Activated CD4-positive, CD25-positive, alpha-beta regulatory T cell treated with anti-CD3 and anti-CD28 coated beads, Interleukin-2, amount 50 U/mL, for 72 hours (primary cell): ENCODE data around the gene METTL25.
A peak's percentile ranks its signal among the peaks of the same experiment; 100 is the strongest.
"Not testable (repeated sequence)": the region's sequence is repeated elsewhere in the genome, so short reads cannot be mapped to it uniquely, and the experiment has no call there.

Experiments
- DNase-seq: peaks from one replicate; pipeline ENCODE4 v3.0.0; 2021

Gene METTL25

GRCh38 chr12:82358200-82359114 is at the start of gene METTL25, which contains the start of gene CCDC59:
METTL25 (plus strand) TSS chr12:82358529; CDS start chr12:82358566, 37 bp downstream.
CCDC59 (minus strand) TSS chr12:82358387; CDS start chr12:82358376, 11 bp downstream.
- peak; percentile 95 for DNase-seq

GRCh38 chr12:82314406-82314892 is 43.9 kb upstream of the METTL25 start:
- no peak for DNase-seq

- DNase-seq, result no peak
Observed at GRCh38 chr12:82319276-82319675, 39.1 kb upstream of the METTL25 start.

DNA sequence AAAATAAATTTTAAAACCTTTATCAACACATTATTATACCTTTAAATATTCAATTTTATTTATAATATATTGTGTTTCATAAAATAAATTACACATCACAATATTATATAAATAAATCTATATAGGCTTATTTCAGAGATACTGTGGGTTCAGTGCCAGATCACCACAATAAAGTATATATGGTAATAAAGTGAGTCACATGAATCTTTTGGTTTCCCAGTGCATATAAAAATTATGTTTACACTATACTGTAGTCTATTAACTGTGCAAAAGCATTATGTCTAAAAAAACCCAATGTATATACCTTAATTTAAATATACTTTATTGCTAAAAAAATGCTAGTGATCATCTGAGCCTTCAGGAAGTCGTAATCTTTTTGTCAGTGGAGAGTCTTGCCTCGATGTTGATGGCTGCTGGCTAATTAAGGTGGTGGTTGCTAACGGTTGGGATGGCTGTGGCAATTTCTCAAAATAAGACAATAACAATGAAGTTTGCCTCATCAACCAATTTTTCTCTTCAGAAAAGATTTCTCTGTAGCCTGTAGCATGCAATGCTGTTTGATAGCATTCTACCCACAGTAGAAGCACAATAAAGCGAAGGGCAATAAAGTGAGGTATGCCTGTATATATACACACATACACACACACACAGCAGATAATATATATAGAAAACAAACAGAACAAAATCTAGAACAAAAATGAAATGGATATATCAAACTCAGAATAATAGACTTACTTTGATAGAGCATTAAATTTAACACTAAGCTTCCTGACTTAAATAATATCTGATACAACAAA is 32.6 kb upstream of the METTL25 start:
- DNase-seq, result no peak

DNA sequence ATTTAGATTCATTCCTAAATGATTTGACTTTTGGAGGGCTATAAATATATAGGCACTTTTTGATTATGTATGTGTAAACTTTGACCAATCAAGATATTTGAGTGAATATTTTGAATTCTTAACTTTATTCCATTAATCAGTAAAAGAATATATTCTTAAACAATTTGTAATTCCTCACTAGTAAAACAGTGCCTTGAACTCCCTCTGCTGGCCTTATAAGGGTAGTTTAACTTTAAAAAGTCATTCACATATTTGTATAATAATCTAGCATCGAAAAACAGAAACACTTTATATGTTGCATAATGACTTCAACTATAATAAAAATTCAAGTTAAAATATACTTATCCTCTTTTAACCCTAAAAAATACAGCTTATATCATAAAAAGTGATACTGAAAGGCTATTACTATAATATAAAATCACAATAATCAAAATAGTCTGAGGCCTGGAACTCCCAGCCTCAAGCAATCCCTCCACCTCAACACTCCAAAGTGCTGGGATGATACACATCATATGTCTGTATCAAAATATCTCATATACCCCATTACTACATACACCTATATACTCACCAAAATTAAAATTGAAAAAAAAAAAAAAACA is 31.3 kb upstream of the METTL25 start:
- no peak for DNase-seq

DNA sequence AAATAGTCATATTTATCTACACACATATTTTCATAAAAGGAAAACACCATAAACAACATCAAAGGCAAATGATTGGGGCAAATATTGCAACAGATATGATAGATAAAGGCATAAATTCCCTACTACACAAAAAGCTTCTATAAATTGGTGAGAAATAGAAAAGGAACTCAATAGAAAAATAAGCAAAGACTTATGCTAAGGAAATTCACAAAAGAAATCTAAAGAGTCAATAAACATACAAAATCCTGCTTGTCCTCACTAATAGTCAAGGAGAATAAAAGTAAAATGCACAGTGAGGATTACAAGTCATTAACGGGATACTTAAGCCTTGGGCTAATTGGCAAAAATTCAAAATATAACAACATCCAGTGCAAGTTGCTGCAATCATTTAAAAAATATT is 30.5 kb upstream of the METTL25 start:
- DNase-seq, result no peak

DNA sequence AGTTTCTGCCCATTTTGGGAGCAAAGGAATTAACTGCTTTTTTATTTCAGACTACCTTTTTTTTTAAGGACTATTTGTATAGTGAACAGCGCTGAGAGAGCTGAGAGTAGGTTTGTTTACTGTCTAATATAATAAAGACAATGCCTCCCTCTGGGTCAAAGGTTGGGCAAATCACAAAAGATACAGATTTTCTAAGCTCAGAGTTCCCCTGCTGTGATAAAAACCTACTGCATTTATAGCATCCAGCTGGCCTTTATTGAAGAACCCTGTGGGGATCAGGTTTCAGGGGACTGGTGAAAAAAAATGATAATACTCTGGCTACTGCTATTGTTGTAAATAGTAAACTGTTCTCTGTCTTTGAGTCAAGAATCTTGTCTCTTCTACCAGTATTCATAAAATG is 28.8 kb upstream of the METTL25 start:
- no peak for DNase-seq

- DNase-seq, result no peak
Observed at GRCh38 chr12:82350161-82350560, 8.2 kb upstream of the METTL25 start.

DNA sequence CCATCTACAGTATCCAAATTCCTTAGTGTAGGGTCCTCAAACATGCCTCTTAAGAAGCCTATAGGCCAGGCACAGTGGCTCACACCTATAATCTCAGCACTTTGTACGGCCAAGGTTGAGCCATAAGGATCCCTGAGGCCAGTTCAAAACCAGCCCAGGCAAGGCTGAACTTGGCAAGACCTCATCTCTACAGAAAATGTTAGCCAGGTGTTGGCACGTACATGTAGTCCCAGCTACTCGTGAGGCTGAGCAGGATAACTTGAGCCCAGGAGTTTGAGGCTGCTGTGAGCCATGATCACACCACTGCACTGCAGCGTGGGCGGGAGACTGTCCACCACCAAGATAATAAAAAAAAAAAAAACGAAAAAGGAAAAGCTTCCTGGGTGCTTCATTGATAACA is 6.9 kb upstream of the METTL25 start:
- no peak for DNase-seq

GRCh38 chr12:82357340-82357739 is 989 bp upstream of the METTL25 start:
- no peak for DNase-seq

DNA sequence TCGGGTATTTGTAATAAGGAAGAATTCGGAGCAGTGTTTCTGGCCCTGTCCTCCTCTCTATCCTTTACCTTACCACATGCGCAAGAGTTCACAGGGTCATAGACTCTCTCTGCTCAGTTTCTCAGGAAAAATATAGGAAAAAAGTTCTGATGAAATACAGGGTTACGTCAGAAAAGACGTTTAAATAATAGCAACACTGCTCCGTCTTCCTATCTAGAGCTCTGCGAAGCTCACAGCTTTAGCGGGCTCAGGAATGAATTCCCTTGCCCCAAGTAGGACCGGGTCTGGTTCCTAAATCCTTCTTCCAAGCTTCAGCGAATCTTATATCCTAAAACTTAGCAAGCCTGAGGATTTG is 507 bp upstream of the METTL25 start:
- no peak for DNase-seq

GRCh38 chr12:82359115-82359478 is 768 bp downstream of the METTL25 start:
- peak; percentile 29 for DNase-seq

DNA sequence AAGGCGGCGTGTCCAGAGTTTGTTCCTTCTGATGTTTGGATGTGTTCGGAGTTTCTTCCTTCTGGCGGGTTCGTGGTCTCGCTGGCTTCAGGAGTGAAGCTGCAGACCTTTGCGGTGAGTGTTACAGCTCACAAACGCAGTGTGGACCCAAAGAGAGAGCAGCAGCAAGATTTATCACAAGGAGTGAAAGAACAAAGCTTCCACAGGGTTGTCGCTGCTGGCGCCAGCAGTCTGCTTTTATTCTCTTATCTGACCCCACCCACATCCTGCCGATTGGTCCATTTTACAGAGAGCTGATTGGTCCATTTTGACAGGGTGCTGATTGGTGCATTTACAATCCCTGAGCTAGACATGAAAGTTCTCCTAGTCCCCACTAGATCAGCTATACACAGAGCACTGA is 2.5 kb downstream of the METTL25 start:
- not testable (repeated sequence) for DNase-seq

DNA sequence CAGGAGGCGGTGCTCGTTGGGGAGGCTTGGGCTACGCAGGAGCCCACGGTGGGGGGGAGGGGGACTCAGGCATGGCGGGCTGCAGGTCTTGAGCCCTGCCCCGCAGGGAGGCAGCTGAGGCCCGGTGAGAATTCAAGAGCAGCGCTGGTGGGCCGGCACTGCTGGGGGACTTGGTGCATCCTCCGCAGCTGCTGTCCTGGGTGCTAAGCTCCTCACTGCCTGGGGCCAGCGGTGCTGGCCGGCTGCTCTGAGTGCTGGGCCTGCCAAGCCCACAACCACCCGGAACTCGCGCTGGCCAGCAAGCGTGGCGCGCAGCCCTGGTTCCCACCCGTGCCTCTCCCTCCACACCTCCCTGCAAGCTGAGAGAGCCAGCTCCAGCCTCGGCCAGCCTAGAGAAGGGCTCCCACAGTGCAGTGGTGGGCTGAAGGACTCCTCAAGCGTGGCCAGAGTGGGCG is 3.2 kb downstream of the METTL25 start:
- DNase-seq, result no peak

GRCh38 chr12:82363990-82364389 is 5.7 kb downstream of the METTL25 start:
- no peak for DNase-seq

GRCh38 chr12:82366197-82366596 is 7.9 kb downstream of the METTL25 start:
- DNase-seq, result no peak

DNA sequence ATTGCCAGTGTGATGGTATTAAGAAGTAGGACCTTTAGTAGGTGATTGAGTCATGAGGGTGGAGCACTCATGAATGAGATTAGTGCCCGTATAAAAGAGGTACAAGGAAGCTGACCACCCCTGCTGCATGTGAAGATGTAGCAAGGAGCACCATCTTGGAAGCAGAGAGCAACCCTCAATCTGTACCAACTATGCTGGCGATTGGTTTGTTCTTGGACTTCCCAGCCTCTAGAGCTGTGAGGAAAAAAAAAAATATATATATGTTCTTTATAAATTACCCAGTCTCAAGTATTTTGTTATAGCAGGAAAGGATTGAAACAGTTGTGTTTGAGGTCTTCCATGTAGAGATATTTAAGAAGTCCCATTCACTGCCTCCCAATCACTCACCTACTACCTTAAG is 16.9 kb downstream of the METTL25 start:
- DNase-seq, result no peak

DNA sequence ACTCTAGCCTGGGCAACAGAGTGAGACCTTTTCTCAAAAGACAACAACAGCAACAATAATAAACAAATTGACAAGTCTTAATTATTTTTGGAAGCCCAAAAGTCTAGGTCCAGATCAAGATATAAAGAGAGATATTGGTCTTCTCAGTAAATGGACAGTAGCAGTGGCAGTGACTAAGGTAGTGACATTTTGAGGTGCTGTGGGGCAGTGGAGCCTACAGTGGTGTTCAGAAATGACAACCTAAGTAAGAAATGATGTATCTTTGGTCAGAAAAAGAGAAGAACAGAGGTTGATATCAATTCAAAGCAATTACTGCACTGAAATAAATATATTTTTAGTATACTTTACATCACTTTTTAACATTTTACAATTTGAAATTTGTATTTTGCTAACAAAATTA is 20.7 kb downstream of the METTL25 start:
- DNase-seq, result no peak

DNA sequence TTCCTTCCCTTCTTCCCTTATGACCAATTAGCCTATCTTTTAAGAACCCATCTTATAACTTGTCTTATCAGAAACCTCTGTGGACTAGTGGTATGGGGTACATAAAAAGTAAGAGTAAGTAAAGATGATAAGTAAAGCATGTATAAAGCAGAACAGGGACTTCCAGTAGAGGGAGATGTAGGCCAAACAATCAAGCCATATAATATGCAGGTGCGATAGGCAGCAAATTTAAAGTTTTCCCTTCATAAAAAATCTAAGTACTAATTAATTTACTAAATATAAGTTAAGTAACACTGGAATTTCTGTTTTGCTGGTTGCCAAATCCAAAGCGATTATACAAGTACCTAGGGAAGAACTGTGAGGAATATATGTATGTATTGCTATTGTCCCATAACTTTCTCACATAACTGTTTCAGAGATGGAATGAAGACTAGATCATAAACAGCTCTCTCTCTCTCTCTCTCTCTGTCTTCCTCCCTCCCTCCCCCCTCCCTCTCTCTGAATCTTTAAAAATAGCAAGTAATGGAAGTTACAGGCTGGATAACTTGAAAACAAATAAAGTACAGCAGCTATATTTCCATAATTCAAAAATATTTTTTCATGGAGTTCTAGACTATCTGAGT is 25.7 kb downstream of the METTL25 start:
- no peak for DNase-seq

GRCh38 chr12:82398879-82399278 is 40.5 kb downstream of the METTL25 start:
- DNase-seq, result no peak

GRCh38 chr12:82400819-82401218 is 42.5 kb downstream of the METTL25 start:
- DNase-seq, result no peak

DNA sequence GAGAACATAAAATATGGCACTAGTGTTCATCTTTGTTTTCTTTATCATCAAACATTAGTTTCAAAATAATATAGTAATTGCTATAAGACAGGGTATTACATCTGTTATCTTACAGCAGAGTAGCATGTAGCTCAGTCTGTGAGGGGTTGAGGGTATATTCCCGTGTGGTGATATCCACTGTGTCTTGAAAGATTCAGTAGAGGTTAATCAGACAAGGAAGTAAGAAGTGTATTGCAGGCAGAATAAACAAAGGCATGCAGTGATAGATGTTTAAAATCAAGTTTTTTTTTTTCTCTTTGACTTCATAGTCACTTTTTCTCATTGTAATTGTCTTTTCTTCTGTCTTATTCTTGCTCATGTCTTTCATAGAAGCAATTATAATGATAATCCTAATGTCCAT is 48.3 kb downstream of the METTL25 start:
- DNase-seq, result no peak

- no peak for DNase-seq
Observed at GRCh38 chr12:82407481-82407880, 49.2 kb downstream of the METTL25 start.
